Pulmonary artery endothelial cell (primary cell): ENCODE data around the gene TMEM131L. TPM values are rescaled to one million over a fixed set of nuclear protein-coding genes. Genes with fewer than 3 reads are reported as not detected.
"Not testable (repeated sequence)": the region's sequence is repeated elsewhere in the genome, so short reads cannot be mapped to it uniquely, and the experiment has no call there.

Experiments
- DNase-seq: peaks from one replicate; pipeline ENCODE4 v3.0.0-alpha.2; 2011; ENCODE audit warnings: low read depth, low spot score
- total RNA-seq: library from RNA; depleted of rRNA; stranded (reverse); fragments of >200 nt; gene quantifications from 2 replicates; pipeline ENCODE4 v1.2.3, GENCODE V29; 2014

Gene TMEM131L
- total RNA-seq, result 9.8 and 13.0 TPM in 2 replicates

GRCh38 chr4:153466081-153466948 is at the start of gene TMEM131L:
TMEM131L (plus strand) TSS chr4:153466360; CDS start chr4:153466398, 38 bp downstream.
- DNase-seq, result no peak

GRCh38 chr4:153416456-153416855 is 49.7 kb upstream of the TMEM131L start:
- not testable (repeated sequence) for DNase-seq

- no peak for DNase-seq
Observed at GRCh38 chr4:153418121-153418520, 48.0 kb upstream of the TMEM131L start.

GRCh38 chr4:153418558-153418957 is 47.6 kb upstream of the TMEM131L start:
- DNase-seq, result no peak

GRCh38 chr4:153419029-153419428 is 47.1 kb upstream of the TMEM131L start:
- no peak for DNase-seq

- no peak for DNase-seq
Observed at GRCh38 chr4:153419673-153420278, 46.4 kb upstream of the TMEM131L start.

- DNase-seq, result no peak
Observed at GRCh38 chr4:153420361-153420760, 45.8 kb upstream of the TMEM131L start.

GRCh38 chr4:153421941-153422340 is 44.2 kb upstream of the TMEM131L start:
- DNase-seq, result no peak

GRCh38 chr4:153426207-153426885 is 39.8 kb upstream of the TMEM131L start:
- no peak for DNase-seq

- DNase-seq, result no peak
Observed at GRCh38 chr4:153427363-153428071, 38.6 kb upstream of the TMEM131L start.

- DNase-seq, result no peak
Observed at GRCh38 chr4:153428941-153429475, 37.2 kb upstream of the TMEM131L start.

GRCh38 chr4:153432965-153433753 is 33.0 kb upstream of the TMEM131L start:
- no peak for DNase-seq

GRCh38 chr4:153433754-153434105 is 32.4 kb upstream of the TMEM131L start:
- no peak for DNase-seq

- no peak for DNase-seq
Observed at GRCh38 chr4:153434190-153434589, 32.0 kb upstream of the TMEM131L start.

- no peak for DNase-seq
Observed at GRCh38 chr4:153438916-153439756, 27.0 kb upstream of the TMEM131L start.

- DNase-seq, result no peak
Observed at GRCh38 chr4:153439831-153440230, 26.3 kb upstream of the TMEM131L start.

GRCh38 chr4:153440475-153440874 is 25.7 kb upstream of the TMEM131L start:
- DNase-seq, result no peak

GRCh38 chr4:153447175-153447905 is 18.8 kb upstream of the TMEM131L start:
- DNase-seq, result no peak
